ENCODE measurements around the gene CLCA4.

DNA sequence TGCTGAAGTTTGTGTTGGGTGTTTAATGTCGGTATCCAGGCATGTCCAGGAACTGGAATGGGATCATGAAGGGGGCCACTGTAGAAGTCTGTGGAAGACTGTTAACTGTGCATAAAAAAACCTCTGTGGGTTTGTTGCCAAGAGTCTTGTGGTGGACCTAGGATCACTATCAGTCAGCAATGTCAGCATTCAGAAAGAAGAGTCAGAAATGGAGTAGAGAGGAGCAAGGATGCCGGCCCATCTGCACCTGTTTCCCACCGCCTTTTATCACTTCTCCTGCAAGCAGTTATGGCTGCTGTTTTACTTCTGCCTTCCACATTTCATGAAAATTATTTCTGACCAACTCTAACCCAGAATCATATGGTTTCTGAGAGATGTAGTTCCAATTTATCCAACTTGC is 36.7 kb downstream of the CLCA4 start:
- TF ChIP-seq REPIN1 (tag by site-specific recombination; IDR thresholded peaks at IDR 0.05; ENCODE audit: low read depth) (no peak), ZNF830 (tag by site-specific recombination; IDR thresholded peaks at IDR 0.05; ENCODE audit: low read depth) (no peak), ZNF626 (tag by site-specific recombination; IDR thresholded peaks at IDR 0.05) (no peak), ZEB2 (tag by site-specific recombination; IDR thresholded peaks at IDR 0.05) (no peak), SP2 (tag by site-specific recombination; IDR thresholded peaks at IDR 0.05) (no peak), ZNF274 (IDR thresholded peaks at IDR 0.05; ENCODE audit: low read length) (no peak), ZNF274 (tag by site-specific recombination; IDR thresholded peaks at IDR 0.05; ENCODE audit: borderline replicate concordance) (no peak), SP7 (tag by site-specific recombination; IDR thresholded peaks at IDR 0.05) (no peak), ZNF521 (tag by site-specific recombination; IDR thresholded peaks at IDR 0.05) (no peak), ZNF785 (tag by site-specific recombination; IDR thresholded peaks at IDR 0.05) (no peak)
- TF ChIP-seq, protein P1, sequence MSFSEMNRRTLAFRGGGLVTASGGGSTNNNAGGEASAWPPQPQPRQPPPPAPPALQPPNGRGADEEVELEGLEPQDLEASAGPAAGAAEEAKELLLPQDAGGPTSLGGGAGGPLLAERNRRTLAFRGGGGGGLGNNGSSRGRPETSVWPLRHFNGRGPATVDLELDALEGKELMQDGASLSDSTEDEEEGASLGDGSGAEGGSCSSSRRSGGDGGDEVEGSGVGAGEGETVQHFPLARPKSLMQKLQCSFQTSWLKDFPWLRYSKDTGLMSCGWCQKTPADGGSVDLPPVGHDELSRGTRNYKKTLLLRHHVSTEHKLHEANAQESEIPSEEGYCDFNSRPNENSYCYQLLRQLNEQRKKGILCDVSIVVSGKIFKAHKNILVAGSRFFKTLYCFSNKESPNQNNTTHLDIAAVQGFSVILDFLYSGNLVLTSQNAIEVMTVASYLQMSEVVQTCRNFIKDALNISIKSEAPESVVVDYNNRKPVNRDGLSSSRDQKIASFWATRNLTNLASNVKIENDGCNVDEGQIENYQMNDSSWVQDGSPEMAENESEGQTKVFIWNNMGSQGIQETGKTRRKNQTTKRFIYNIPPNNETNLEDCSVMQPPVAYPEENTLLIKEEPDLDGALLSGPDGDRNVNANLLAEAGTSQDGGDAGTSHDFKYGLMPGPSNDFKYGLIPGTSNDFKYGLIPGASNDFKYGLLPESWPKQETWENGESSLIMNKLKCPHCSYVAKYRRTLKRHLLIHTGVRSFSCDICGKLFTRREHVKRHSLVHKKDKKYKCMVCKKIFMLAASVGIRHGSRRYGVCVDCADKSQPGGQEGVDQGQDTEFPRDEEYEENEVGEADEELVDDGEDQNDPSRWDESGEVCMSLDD (tag by site-specific recombination; IDR thresholded peaks at IDR 0.05): no peak
- TF ChIP-seq, protein P2, sequence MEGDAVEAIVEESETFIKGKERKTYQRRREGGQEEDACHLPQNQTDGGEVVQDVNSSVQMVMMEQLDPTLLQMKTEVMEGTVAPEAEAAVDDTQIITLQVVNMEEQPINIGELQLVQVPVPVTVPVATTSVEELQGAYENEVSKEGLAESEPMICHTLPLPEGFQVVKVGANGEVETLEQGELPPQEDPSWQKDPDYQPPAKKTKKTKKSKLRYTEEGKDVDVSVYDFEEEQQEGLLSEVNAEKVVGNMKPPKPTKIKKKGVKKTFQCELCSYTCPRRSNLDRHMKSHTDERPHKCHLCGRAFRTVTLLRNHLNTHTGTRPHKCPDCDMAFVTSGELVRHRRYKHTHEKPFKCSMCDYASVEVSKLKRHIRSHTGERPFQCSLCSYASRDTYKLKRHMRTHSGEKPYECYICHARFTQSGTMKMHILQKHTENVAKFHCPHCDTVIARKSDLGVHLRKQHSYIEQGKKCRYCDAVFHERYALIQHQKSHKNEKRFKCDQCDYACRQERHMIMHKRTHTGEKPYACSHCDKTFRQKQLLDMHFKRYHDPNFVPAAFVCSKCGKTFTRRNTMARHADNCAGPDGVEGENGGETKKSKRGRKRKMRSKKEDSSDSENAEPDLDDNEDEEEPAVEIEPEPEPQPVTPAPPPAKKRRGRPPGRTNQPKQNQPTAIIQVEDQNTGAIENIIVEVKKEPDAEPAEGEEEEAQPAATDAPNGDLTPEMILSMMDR (tag by site-specific recombination; IDR thresholded peaks at IDR 0.05): no peak
- TF ChIP-seq, protein P3, sequence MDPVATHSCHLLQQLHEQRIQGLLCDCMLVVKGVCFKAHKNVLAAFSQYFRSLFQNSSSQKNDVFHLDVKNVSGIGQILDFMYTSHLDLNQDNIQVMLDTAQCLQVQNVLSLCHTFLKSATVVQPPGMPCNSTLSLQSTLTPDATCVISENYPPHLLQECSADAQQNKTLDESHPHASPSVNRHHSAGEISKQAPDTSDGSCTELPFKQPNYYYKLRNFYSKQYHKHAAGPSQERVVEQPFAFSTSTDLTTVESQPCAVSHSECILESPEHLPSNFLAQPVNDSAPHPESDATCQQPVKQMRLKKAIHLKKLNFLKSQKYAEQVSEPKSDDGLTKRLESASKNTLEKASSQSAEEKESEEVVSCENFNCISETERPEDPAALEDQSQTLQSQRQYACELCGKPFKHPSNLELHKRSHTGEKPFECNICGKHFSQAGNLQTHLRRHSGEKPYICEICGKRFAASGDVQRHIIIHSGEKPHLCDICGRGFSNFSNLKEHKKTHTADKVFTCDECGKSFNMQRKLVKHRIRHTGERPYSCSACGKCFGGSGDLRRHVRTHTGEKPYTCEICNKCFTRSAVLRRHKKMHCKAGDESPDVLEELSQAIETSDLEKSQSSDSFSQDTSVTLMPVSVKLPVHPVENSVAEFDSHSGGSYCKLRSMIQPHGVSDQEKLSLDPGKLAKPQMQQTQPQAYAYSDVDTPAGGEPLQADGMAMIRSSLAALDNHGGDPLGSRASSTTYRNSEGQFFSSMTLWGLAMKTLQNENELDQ (tag by site-specific recombination; IDR thresholded peaks at IDR 0.05; ENCODE audit: low read depth): no peak
- TF ChIP-seq, protein P4, sequence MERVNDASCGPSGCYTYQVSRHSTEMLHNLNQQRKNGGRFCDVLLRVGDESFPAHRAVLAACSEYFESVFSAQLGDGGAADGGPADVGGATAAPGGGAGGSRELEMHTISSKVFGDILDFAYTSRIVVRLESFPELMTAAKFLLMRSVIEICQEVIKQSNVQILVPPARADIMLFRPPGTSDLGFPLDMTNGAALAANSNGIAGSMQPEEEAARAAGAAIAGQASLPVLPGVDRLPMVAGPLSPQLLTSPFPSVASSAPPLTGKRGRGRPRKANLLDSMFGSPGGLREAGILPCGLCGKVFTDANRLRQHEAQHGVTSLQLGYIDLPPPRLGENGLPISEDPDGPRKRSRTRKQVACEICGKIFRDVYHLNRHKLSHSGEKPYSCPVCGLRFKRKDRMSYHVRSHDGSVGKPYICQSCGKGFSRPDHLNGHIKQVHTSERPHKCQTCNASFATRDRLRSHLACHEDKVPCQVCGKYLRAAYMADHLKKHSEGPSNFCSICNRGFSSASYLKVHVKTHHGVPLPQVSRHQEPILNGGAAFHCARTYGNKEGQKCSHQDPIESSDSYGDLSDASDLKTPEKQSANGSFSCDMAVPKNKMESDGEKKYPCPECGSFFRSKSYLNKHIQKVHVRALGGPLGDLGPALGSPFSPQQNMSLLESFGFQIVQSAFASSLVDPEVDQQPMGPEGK (tag by site-specific recombination; IDR thresholded peaks at IDR 0.05): no peak
- TF ChIP-seq, protein P5, sequence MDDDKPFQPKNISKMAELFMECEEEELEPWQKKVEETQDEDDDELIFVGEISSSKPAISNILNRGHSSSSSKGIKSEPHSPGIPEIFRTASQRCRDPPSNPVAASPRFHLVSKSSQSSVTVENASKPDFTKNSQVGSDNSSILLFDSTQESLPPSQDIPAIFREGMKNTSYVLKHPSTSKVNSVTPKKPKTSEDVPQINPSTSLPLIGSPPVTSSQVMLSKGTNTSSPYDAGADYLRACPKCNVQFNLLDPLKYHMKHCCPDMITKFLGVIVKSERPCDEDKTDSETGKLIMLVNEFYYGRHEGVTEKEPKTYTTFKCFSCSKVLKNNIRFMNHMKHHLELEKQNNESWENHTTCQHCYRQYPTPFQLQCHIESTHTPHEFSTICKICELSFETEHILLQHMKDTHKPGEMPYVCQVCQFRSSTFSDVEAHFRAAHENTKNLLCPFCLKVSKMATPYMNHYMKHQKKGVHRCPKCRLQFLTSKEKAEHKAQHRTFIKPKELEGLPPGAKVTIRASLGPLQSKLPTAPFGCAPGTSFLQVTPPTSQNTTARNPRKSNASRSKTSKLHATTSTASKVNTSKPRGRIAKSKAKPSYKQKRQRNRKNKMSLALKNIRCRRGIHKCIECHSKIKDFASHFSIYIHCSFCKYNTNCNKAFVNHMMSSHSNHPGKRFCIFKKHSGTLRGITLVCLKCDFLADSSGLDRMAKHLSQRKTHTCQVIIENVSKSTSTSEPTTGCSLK (tag by site-specific recombination; IDR thresholded peaks at IDR 0.05): no peak

Measured in HEK293 (cell line).